K562 (cell line): ENCODE data around the gene FBXL2. TPM values are rescaled to one million over a fixed set of nuclear protein-coding genes. Genes with fewer than 3 reads are reported as not detected.
A peak's percentile ranks its signal among the peaks of the same experiment; 100 is the strongest.

Experiments used
- BHLHE40 ChIP-seq: IDR thresholded peaks from 2 replicates; pipeline ENCODE4 v1.6.1; 2011; ENCODE audit warnings: low read length, improper control_type of control experiment
- CBFA2T3 ChIP-seq: fragments of 450-650 bp; IDR thresholded peaks from 2 replicates; pipeline ENCODE4 v1.6.1; 2017
- CEBPG ChIP-seq, 3 experiments: fragments of 200-800 bp in 1 of 3; sonication (Bioruptor generic) in 1 of 3; sonication (generic) in 1 of 3; formaldehyde crosslinking in 1 of 3; IDR thresholded peaks in 2 of 3; conservative IDR thresholded peaks in 1 of 3; 2 replicates each; pipeline versions ENCODE4 v1.6.1 to v1.8.0; 2016 to 2022; ENCODE audit warnings: missing compliant biosample characterization in 2 of 3, missing genetic modification characterization in 2 of 3, mild to moderate bottlenecking in 1 of 3, missing genetic modification reagents in 1 of 3
- ETV1 ChIP-seq: fragments of 450-650 bp; conservative IDR thresholded peaks from 2 replicates; pipeline ENCODE4 v1.6.1; 2016; ENCODE audit warnings: missing genetic modification characterization, control low read depth, low read depth, missing compliant biosample characterization
- MCM5 ChIP-seq: fragments of 450-650 bp; IDR thresholded peaks from 2 replicates; pipeline ENCODE4 v1.6.1; 2016; ENCODE audit warnings: low read depth
- NR2C2 ChIP-seq, 2 experiments: fragments of 200-800 bp in 1 of 2; sonication (Bioruptor generic) in 1 of 2; sonication (generic) in 1 of 2; formaldehyde crosslinking in 1 of 2; IDR thresholded peaks; 2 replicates each; pipeline versions ENCODE4 v1.6.1 to v1.8.0; 2016 to 2022; ENCODE audit warnings: mild to moderate bottlenecking in 1 of 2, missing compliant biosample characterization in 1 of 2, missing genetic modification characterization in 1 of 2, missing genetic modification reagents in 1 of 2
- POLR2H ChIP-seq: IDR thresholded peaks from 2 replicates; pipeline ENCODE4 v1.6.1; 2016; ENCODE audit warnings: missing genetic modification characterization, low read depth, mild to moderate bottlenecking, control low read depth, missing compliant biosample characterization, moderate library complexity
- RREB1 ChIP-seq: fragments of 250-450 bp; sonication (Bioruptor Pico); IDR thresholded peaks from 2 replicates; pipeline ENCODE4 v1.4.0; 2020
- SOX6 ChIP-seq: fragments of 450-650 bp; IDR thresholded peaks from 2 replicates; pipeline ENCODE4 v1.6.1; 2014; ENCODE audit warnings: mild to moderate bottlenecking
- TRIM24 ChIP-seq, 2 experiments: fragments of 450-650 bp; IDR thresholded peaks; 2 replicates each; pipeline ENCODE4 v1.6.1; 2016
- ZNF184 ChIP-seq: sonication (generic); formaldehyde crosslinking; IDR thresholded peaks from 2 replicates; pipeline ENCODE4 v1.5.0; 2020; ENCODE audit warnings: missing genetic modification reagents
- polyA plus RNA-seq, 8 experiments: library from polyadenylated mRNA; depleted of rRNA in 4 of 8; stranded (reverse) in 5 of 8; unstranded in 3 of 8; fragments of >200 nt; fragmentation: Nextera tagmentation in 2 of 8; fragmentation: Illumina TruSeq in 1 of 8; extraction: Ambion mirVana in 2 of 8; extraction: Trizol in 1 of 8; gene quantifications; 2 replicates each; pipeline versions ENCODE4 v1.2.1 to v1.2.3, GENCODE V29; 2011 to 2014; ENCODE audit warnings: inconsistent platforms in 1 of 8, missing spikeins in 1 of 8
- total RNA-seq, 7 experiments: library from RNA; depleted of rRNA in 6 of 7; stranded (reverse); fragments of >200 nt in 6 of 7; fragmentation: Illumina TruSeq in 2 of 7; extraction: Trizol in 2 of 7; gene quantifications; 2 replicates each; pipeline versions ENCODE4 v1.2.1 to v1.2.3, GENCODE V29; 2011 to 2021; ENCODE audit warnings: low replicate concordance in 1 of 7

FBXL2 gene
- total and polyA plus RNA-seq, 9 of the 15 experiments (the other 6 are each of a cell fraction or from before 2014, with no cell fraction given), result 1.3 to 6.9 (median 1.9) TPM

DNA sequence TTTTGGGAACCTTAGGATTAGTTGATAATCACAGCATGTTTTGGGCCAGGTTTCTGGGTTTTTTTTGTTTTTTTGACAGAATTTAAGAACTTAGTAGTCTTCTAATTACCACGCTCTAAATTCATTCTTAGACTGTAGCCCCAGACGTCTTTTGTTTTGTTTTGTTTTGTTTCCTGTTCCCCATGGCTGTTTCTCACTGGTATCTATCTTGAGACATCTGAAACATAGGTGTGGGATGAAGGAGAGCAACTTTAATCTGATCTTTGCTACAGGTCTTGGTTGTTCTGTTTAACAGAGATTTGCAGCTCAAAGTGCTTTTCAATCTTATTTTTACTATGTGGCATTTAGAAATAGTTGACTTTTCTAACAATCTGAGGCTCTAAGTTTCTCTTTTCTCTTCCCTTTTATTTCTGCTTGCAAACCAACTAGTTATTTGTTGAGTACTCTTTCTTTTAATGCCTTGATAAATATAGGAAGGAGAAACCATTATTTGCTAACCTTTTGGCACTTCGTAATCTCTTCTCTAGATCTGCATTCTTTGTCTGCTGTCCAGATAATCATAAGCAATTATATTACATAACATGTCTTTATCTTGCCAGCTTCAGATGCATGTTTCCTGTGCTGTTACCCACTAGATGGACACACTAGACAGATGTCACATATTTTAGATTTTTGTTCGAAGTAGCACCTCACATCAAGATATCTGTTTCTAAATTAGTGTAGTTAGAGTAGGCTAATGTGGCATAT, 40.9 kb downstream of the FBXL2 start (continued):
- peak; percentile 31; the same call in 1 of the 2 replicates for TF ChIP-seq SOX6
- no peak for TF ChIP-seq NR2C2 (CRISPR knock-in tag; IDR thresholded peaks at IDR 0.05)
- TF ChIP-seq NR2C2 (tag; IDR thresholded peaks at IDR 0.05), result no peak
- no peak for TF ChIP-seq MCM5
- TF ChIP-seq CBFA2T3, result 0 out of 2 replicates have a peak, but pooled peaks have one; percentile 33
- TF ChIP-seq TRIM24 (IDR thresholded peaks at IDR 0.05), result no peak
- TF ChIP-seq ETV1 (tag), result 0 out of 2 replicates have a peak, but pooled peaks have one; percentile 12
- no peak for TF ChIP-seq RREB1
- TF ChIP-seq ZNF184 (CRISPR knock-in tag), result no peak
- no peak for TF ChIP-seq BHLHE40
- no peak for TF ChIP-seq POLR2H (tag)
- TF ChIP-seq CEBPG (CRISPR knock-in tag; IDR thresholded peaks at IDR 0.05), result no peak
- peak in 1 of 2 experiments; percentile 30; a peak in 1 of 4 replicates for TF ChIP-seq CEBPG (tag; conservative IDR thresholded peaks at IDR 0.05 in 1 of 2, IDR thresholded peaks at IDR 0.05 in 1 of 2)
